HepG2 (cell line): ENCODE results near the gene TRIO. TPM values are rescaled to one million over a fixed set of nuclear protein-coding genes. Genes with fewer than 3 reads are reported as not detected.

ENCODE experiments used
- ATAC-seq: fragments of 200-7000 bp; cut with Tn5 transposase; 3 replicates; pipeline ENCODE4 v1.9.1; 2020; ENCODE audit warnings: mild to moderate bottlenecking, moderate library complexity
- BruUV-seq: library from RNA; stranded (reverse); fragments of 400-500 nt; replicated peaks from 2 replicates; lab custom pipeline; 2021; lab: Mats Ljungman, UMichigan
- CTCF ChIA-PET: fragments of 300-600 bp; formaldehyde crosslinking; extraction: SDS; loops from one replicate; lab custom pipeline; 2021; ENCODE audit warnings: low total read pairs, inconsistent platforms, low intra/inter-chr PET ratio; lab: Yijun Ruan, JAX
- POLR2A ChIA-PET: fragments of 350-600 bp; sonication (Branson Sonifier 250); formaldehyde crosslinking; loops from one replicate; lab custom pipeline; 2020; ENCODE audit warnings: antibody characterized with exemption, inconsistent platforms; lab: Yijun Ruan, JAX
- DNase-seq: peaks from one replicate; pipeline ENCODE4 v3.0.0-alpha.2; 2015; ENCODE audit warnings: low spot score
- FAIRE-seq: peaks from 3 replicates; lab custom pipeline; 2011; peaks lifted over from hg19 to GRCh38; lab: Jason Lieb, UNC
- H2AFZ ChIP-seq: one replicate; pipeline ENCODE4 v1.6.1; 2011; ENCODE audit warnings: low read length, inconsistent platforms
- H3K27ac ChIP-seq: fragments of 300-600 bp; 3 replicates; pipeline ENCODE4 v1.8.0; 2011; ENCODE audit warnings: mixed run types, mild to moderate bottlenecking, mixed read lengths, low read length, inconsistent platforms; ENCODE audit not compliant: insufficient read depth; ENCODE audit errors: extremely low read length
- H3K27me3 ChIP-seq, 2 experiments: fragments of 200-600 bp in 1 of 2; 2 replicates in 1 of 2; 3 replicates in 1 of 2; pipeline versions ENCODE4 v1.6.0 to v1.8.0; 2011; ENCODE audit warnings: low read length in 2 of 2, mild to moderate bottlenecking in 2 of 2, moderate library complexity in 2 of 2, inconsistent platforms in 1 of 2; ENCODE audit not compliant: insufficient read depth in 2 of 2, control insufficient read depth in 1 of 2
- H3K36me3 ChIP-seq, 2 experiments: fragments of 200-600 bp in 1 of 2; replicated peaks in 1 of 2; 2 replicates in 1 of 2; 3 replicates in 1 of 2; pipeline versions ENCODE4 v1.5.1 to v1.8.0; 2011; ENCODE audit warnings: low read length in 2 of 2, inconsistent platforms in 1 of 2; ENCODE audit not compliant: insufficient read depth in 2 of 2, control insufficient read depth in 1 of 2
- H3K4me1 ChIP-seq: 2 replicates; pipeline ENCODE4 v1.5.1; 2012; ENCODE audit warnings: low read length, inconsistent platforms; ENCODE audit not compliant: insufficient read depth
- H3K4me2 ChIP-seq: 2 replicates; pipeline ENCODE4 v1.6.0; 2011; ENCODE audit warnings: low read depth, low read length, inconsistent platforms
- H3K4me3 ChIP-seq, 3 experiments: fragments of 200-600 bp in 1 of 3; sonication (generic), shearing (Covaris generic) in 1 of 3; replicated peaks in 1 of 3; 2 replicates each; pipeline ENCODE4 v1.5.1; 2011 to 2016; ENCODE audit warnings: low read length in 3 of 3, inconsistent platforms in 2 of 3, low read depth in 2 of 3, mild to moderate bottlenecking in 2 of 3, control low read depth in 1 of 3, mixed read lengths in 1 of 3; ENCODE audit not compliant: insufficient read depth in 1 of 3
- H3K79me2 ChIP-seq: one replicate; pipeline ENCODE4 v1.6.1; 2011; ENCODE audit warnings: low read length, inconsistent platforms; ENCODE audit not compliant: insufficient read depth
- H3K9ac ChIP-seq: 2 replicates; pipeline ENCODE4 v1.6.0; 2011; ENCODE audit warnings: mild to moderate bottlenecking, low read depth, low read length, inconsistent platforms; ENCODE audit not compliant: insufficient read depth
- H3K9me3 ChIP-seq: 2 replicates; pipeline ENCODE4 v1.5.1; 2012; ENCODE audit warnings: mild to moderate bottlenecking, low read length
- H4K20me1 ChIP-seq: 2 replicates; pipeline ENCODE4 v1.6.0; 2011; ENCODE audit warnings: inconsistent platforms, mild to moderate bottlenecking, low read length, moderate library complexity; ENCODE audit not compliant: insufficient read depth
- AHR ChIP-seq: IDR thresholded peaks from 2 replicates; pipeline ENCODE4 v1.6.1; 2018; ENCODE audit warnings: missing genetic modification reagents, missing compliant biosample characterization
- KDM2A ChIP-seq: sonication (generic); formaldehyde crosslinking; IDR thresholded peaks from 2 replicates; pipeline ENCODE4 v1.4.0; 2020; ENCODE audit warnings: low read depth, missing genetic modification reagents, borderline replicate concordance
- MIER2 ChIP-seq: IDR thresholded peaks from 2 replicates; pipeline ENCODE4 v1.6.1; 2016; ENCODE audit warnings: missing biosample characterization, missing genetic modification reagents
- PRDM15 ChIP-seq: sonication (generic); formaldehyde crosslinking; IDR thresholded peaks from 2 replicates; pipeline ENCODE4 v1.4.0; 2020; ENCODE audit warnings: missing genetic modification reagents
- RBFOX2 ChIP-seq: fragments of 200-400 bp; formaldehyde crosslinking; IDR thresholded peaks from 2 replicates; pipeline ENCODE4 v1.6.1; 2017; ENCODE audit warnings: low read depth, mild to moderate bottlenecking, low read length
- ZNF589 ChIP-seq: sonication (generic); formaldehyde crosslinking; conservative IDR thresholded peaks from 2 replicates; pipeline ENCODE4 v1.8.0; 2022; ENCODE audit warnings: mild to moderate bottlenecking, moderate library complexity, missing genetic modification reagents
- WGBS: methylation state at CpG from one replicate; pipeline ENCODE4 v1.1.6; 2017; ENCODE audit warnings: low lambda C conversion rate; 5-methylcytosine and 5-hydroxymethylcytosine counted together
- in situ Hi-C: cut with HindIII; loops from 2 replicates; pipeline ENCODE4 v1.10.0; 2017; ENCODE audit warnings: low pct_unique_long_range_greater_than_20kb; ENCODE audit not compliant: extremely low pct_ligation_motif_present
- intact Hi-C: fragments of 100-400 bp; cut with micrococcal nuclease; formaldehyde crosslinking; loops from one replicate; pipeline ENCODE4 v1.10.0; 2022; ENCODE audit not compliant: unreplicated experiment
- polyA plus RNA-seq, 8 experiments: library from polyadenylated mRNA; depleted of rRNA in 3 of 8; stranded (reverse) in 7 of 8; unstranded in 1 of 8; fragments of >200 nt; fragmentation: Illumina TruSeq in 4 of 8; extraction: Trizol in 4 of 8; gene quantifications; 2 replicates each; pipeline versions ENCODE4 v1.2.1 to v1.2.3, GENCODE V29; 2011 to 2016; ENCODE audit warnings: low read depth in 4 of 8, missing spikeins in 1 of 8, mixed read lengths in 1 of 8; ENCODE audit not compliant: insufficient read depth in 1 of 8
- total RNA-seq, 5 experiments: library from RNA; depleted of rRNA; stranded (reverse); fragments of >200 nt; fragmentation: Illumina TruSeq; extraction: Trizol; gene quantifications; 2 replicates each; pipeline ENCODE4 v1.2.3, GENCODE V29; 2016; ENCODE audit warnings: low read depth in 1 of 5

Gene TRIO
- total and polyA plus RNA-seq, 2 of the 13 experiments (the other 11 are each of a cell fraction or from before 2014, with no cell fraction given), result 45.2 to 45.9 TPM

GRCh38 chr5:14292766-14293658 is 149.9 kb downstream of the TRIO start:
- POLR2A ChIA-PET, result no interaction called here
- H3K4me3 ChIP-seq, result no peak overlapping the region
- H3K36me3 ChIP-seq, result peaks cover 15 to 64% of the 10 kb centered on the region in 2 experiments; a peak in 4 of 5 replicates
- no TSS peak for BruUV-seq
- no peak for DNase-seq
- H3K4me2 ChIP-seq, result no peak overlapping the region
- no peak overlapping the region for H3K9ac ChIP-seq
- H3K9me3 ChIP-seq, result no peaks in the 10 kb centered on the region
- no peak overlapping the region for H2AFZ ChIP-seq
- FAIRE-seq, result no peak
- no peaks in the 10 kb centered on the region for H3K4me1 ChIP-seq
- H3K27ac ChIP-seq, result no peak overlapping the region
- no peaks in the 10 kb centered on the region for H3K79me2 ChIP-seq
- intact Hi-C loops (no loop called here), in situ Hi-C loops (no loop called here)
- 96% methylated on average over 12 of the region's 12 CpGs for WGBS
- CTCF ChIA-PET, result no interaction called here
- H4K20me1 ChIP-seq, result peaks cover 3% of the 10 kb centered on the region; the same call in 1 of the 2 replicates
- H3K27me3 ChIP-seq, result no peaks in the 10 kb centered on the region
- ATAC-seq, result no peak
- TF ChIP-seq AHR (CRISPR knock-in tag) (no peak), ZNF589 (CRISPR knock-in tag) (no peak)
- TF ChIP-seq, all 625 proteins: peak for 0

DNA sequence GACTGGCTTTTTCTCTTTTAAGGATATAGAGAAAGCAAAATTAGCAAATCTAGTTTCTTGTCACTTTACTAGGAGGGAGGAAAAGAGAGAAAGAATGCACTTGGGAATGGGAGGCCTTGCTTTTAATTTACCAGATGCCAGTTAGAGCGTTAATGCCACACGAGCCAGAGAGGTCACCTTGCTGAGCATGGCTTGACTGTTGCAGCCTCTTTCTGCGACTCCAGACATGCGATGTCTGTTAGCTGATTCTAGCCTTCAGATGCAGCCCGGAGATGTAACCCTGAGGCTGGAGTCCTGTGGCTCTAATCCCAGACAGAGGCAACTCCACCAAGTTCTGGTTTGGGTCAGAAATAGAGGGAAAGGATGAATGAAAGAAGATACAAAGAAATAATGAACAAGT is 152.5 kb downstream of the TRIO start:
- Histone ChIP-seq H2AFZ (no peak overlapping the region), H3K79me2 (no peaks in the 10 kb centered on the region), H3K4me3 (no peak overlapping the region), H3K4me1 (no peaks in the 10 kb centered on the region), H3K9ac (no peak overlapping the region), H3K27ac (no peak overlapping the region), H4K20me1 (peaks cover 3% of the 10 kb centered on the region; the same call in 1 of the 2 replicates), H3K27me3 (no peaks in the 10 kb centered on the region), H3K4me2 (no peak overlapping the region), H3K9me3 (no peaks in the 10 kb centered on the region), H3K36me3 (peaks cover 16 to 71% of the 10 kb centered on the region in 2 experiments; a peak in 4 of 5 replicates)
- intact Hi-C loops (no loop called here), in situ Hi-C loops (no loop called here)
- ATAC-seq (no peak), FAIRE-seq (no peak), DNase-seq (no peak)
- no TSS peak for BruUV-seq
- 96% methylated on average over 5 of the region's 5 CpGs for WGBS
- ChIA-PET CTCF (no interaction called here), POLR2A (no interaction called here)
- TF ChIP-seq MIER2 (CRISPR knock-in tag) (no peak), KDM2A (no peak), RBFOX2 (no peak), PRDM15 (no peak)
